ENCODE measurements around the gene RAD51B. TPM values are rescaled to one million over a fixed set of nuclear protein-coding genes. Genes with fewer than 3 reads are reported as not detected.

Gene RAD51B
- total and polyA plus RNA-seq, 7 donors = 2.4 to 24.4 (median 7.1) TPM

GRCh38 chr14:68394764-68395143, 575.2 kb downstream of the RAD51B start:
- Histone ChIP-seq H3K27ac (peak overlapping the region; percentile 65 to 77 (median 75)), H3K9me3 (no peaks in the 10 kb centered on the region), H3K36me3 (no peaks in the 10 kb centered on the region), H3K27me3 (no peaks in the 10 kb centered on the region), H3K4me3 (no peak overlapping the region), H3K4me1 (peaks cover 0 to 97% (median 76%) of the 10 kb centered on the region in 4 donors)
- 82 to 88% methylated on average over 11 of the region's 11 CpGs for WGBS, 2 donors
- TF ChIP-seq POLR2AphosphoS5 (IDR thresholded peaks at IDR 0.05) = no peak
- TF ChIP-seq CTCF (IDR thresholded peaks at IDR 0.05) = no peak
- no peak for TF ChIP-seq POLR2A (IDR thresholded peaks at IDR 0.05)
- TF ChIP-seq EP300 (IDR thresholded peaks at IDR 0.05) = no peak
- peak; percentile 70 for DNase-seq
- intact Hi-C loops (cut with DNase I) = loop anchor here (5.0 to 10.0 kb wide), 5 partner anchors 53 to 398 kb away; partner anchors contain the start of gene ZFP36L1

- Histone ChIP-seq H3K4me1 (peaks cover 0 to 97% (median 76%) of the 10 kb centered on the region in 4 donors), H3K4me3 (no peak overlapping the region), H3K9me3 (no peaks in the 10 kb centered on the region), H3K27me3 (no peaks in the 10 kb centered on the region), H3K27ac (peak overlapping the region; percentile 65 to 77 (median 75)), H3K36me3 (no peaks in the 10 kb centered on the region)
- intact Hi-C loops (cut with DNase I) = loop anchor here (5.0 to 10.0 kb wide), 2 partner anchors 251 to 387 kb away; no protein-coding TSS in a partner anchor
- DNase-seq = peak; percentile 84
- WGBS, 2 donors = 89 to 92% methylated on average over 4 of the region's 4 CpGs
- no peak for TF ChIP-seq EP300 (IDR thresholded peaks at IDR 0.05)
- no peak for TF ChIP-seq POLR2A (IDR thresholded peaks at IDR 0.05)
- TF ChIP-seq POLR2AphosphoS5 (IDR thresholded peaks at IDR 0.05) = peak in 3 of 4 donors; percentile 21 to 36 (median 24)
Measured at GRCh38 chr14:68395604-68396003, 576.0 kb downstream of the RAD51B start.

GRCh38 chr14:68396461-68396860, 576.9 kb downstream of the RAD51B start:
- no peaks in the 10 kb centered on the region for H3K9me3 ChIP-seq
- TF ChIP-seq POLR2A (IDR thresholded peaks at IDR 0.05) (no peak), CTCF (IDR thresholded peaks at IDR 0.05) (no peak), EP300 (IDR thresholded peaks at IDR 0.05) (no peak), POLR2AphosphoS5 (IDR thresholded peaks at IDR 0.05) (no peak)
- DNase-seq = no peak
- H3K36me3 ChIP-seq = no peaks in the 10 kb centered on the region
- H3K4me1 ChIP-seq = peaks cover 0 to 97% (median 74%) of the 10 kb centered on the region in 4 donors
- H3K27ac ChIP-seq = peak overlapping the region in 3 of 4 donors; percentile 22 to 77 (median 74)
- H3K4me3 ChIP-seq = no peak overlapping the region
- intact Hi-C loops (cut with DNase I) = loop anchor here (5.0 to 10.0 kb wide), 2 partner anchors 252 to 386 kb away; no protein-coding TSS in a partner anchor
- 92 to 95% methylated on average over 3 of the region's 3 CpGs for WGBS, 2 donors
- H3K27me3 ChIP-seq = no peaks in the 10 kb centered on the region

- peak overlapping the region in 3 of 4 donors; percentile 52 to 77 (median 74) for H3K27ac ChIP-seq
- WGBS, 2 donors = 54 to 57% methylated on average over 6 of the region's 6 CpGs
- H3K4me1 ChIP-seq = peaks cover 0 to 95% (median 68%) of the 10 kb centered on the region in 4 donors
- intact Hi-C loops (cut with DNase I) = loop anchor here (5.0 to 10.0 kb wide), 2 partner anchors 253 to 385 kb away; no protein-coding TSS in a partner anchor
- DNase-seq = peak; percentile 87
- H3K4me3 ChIP-seq = no peak overlapping the region
- no peaks in the 10 kb centered on the region for H3K27me3 ChIP-seq
- TF ChIP-seq CTCF (IDR thresholded peaks at IDR 0.05) = no peak
- peak in 1 of 4 donors; percentile 1 for TF ChIP-seq POLR2AphosphoS5 (IDR thresholded peaks at IDR 0.05)
- no peaks in the 10 kb centered on the region for H3K36me3 ChIP-seq
- no peaks in the 10 kb centered on the region for H3K9me3 ChIP-seq
Measured at GRCh38 chr14:68397371-68397811, 577.8 kb downstream of the RAD51B start.

- TF ChIP-seq POLR2AphosphoS5 (IDR thresholded peaks at IDR 0.05) (no peak), CTCF (IDR thresholded peaks at IDR 0.05) (no peak), EP300 (IDR thresholded peaks at IDR 0.05) (no peak), POLR2A (IDR thresholded peaks at IDR 0.05) (no peak)
- 66 to 70% methylated on average over 6 of the region's 6 CpGs for WGBS, 2 donors
- Histone ChIP-seq H3K36me3 (no peaks in the 10 kb centered on the region), H3K4me3 (no peak overlapping the region), H3K9me3 (no peaks in the 10 kb centered on the region), H3K27ac (peak overlapping the region; percentile 42 to 77 (median 63)), H3K27me3 (no peaks in the 10 kb centered on the region), H3K4me1 (peaks cover 0 to 95% (median 66%) of the 10 kb centered on the region in 4 donors)
- intact Hi-C loops (cut with DNase I) = loop anchor here (5.0 to 10.0 kb wide), 2 partner anchors 253 to 384 kb away; no protein-coding TSS in a partner anchor
- DNase-seq = no peak
Measured at GRCh38 chr14:68397822-68398221, 578.2 kb downstream of the RAD51B start.
